H1 (cell line): ENCODE data around the gene TMEM200B. TPM values are rescaled to one million over a fixed set of nuclear protein-coding genes. Genes with fewer than 3 reads are reported as not detected.

Source experiments
- CTCF ChIA-PET: fragments of 300-600 bp; sonication (Branson Sonifier 250); formaldehyde crosslinking; loops from one replicate; lab custom pipeline; 2021; ENCODE audit not compliant: partially characterized antibody; lab: Charles Lee
- POLR2A ChIA-PET: fragments of 300-600 bp; sonication (Branson Sonifier 250); formaldehyde crosslinking; loops from one replicate; lab custom pipeline; 2021; ENCODE audit warnings: inconsistent platforms; ENCODE audit not compliant: partially characterized antibody; lab: Charles Lee
- DNase-seq, 2 experiments: peaks; one replicate each; pipeline versions ENCODE4 v3.0.0 to v3.0.0-alpha.2; 2010 to 2022; ENCODE audit warnings: low spot score in 2 of 2, low read depth in 1 of 2, mixed read lengths in 1 of 2
- FAIRE-seq: peaks from 2 replicates; lab custom pipeline; 2011; peaks lifted over from hg19 to GRCh38; lab: Jason Lieb, UNC
- H2AFZ ChIP-seq: 2 replicates; pipeline ENCODE4 v1.8.1; 2012; ENCODE audit warnings: low read length, inconsistent platforms
- H2AK5ac ChIP-seq: 2 replicates; pipeline ENCODE4 v1.6.1; 2013; ENCODE audit warnings: low read depth, low read length
- H2BK120ac ChIP-seq: replicated peaks from 2 replicates; pipeline ENCODE3; 2013; ENCODE audit warnings: low read depth, low read length, inconsistent platforms
- H2BK12ac ChIP-seq: 2 replicates; pipeline ENCODE4 v1.6.1; 2013; ENCODE audit warnings: low read depth, low read length
- H2BK15ac ChIP-seq: 2 replicates; pipeline ENCODE4 v1.6.1; 2013; ENCODE audit warnings: low read length
- H2BK20ac ChIP-seq: 2 replicates; pipeline ENCODE4 v1.6.1; 2013; ENCODE audit warnings: low read length
- H2BK5ac ChIP-seq: 2 replicates; pipeline ENCODE4 v1.6.1; 2013; ENCODE audit warnings: low read depth, low read length
- H3K14ac ChIP-seq: 2 replicates; pipeline ENCODE4 v1.6.1; 2013; ENCODE audit warnings: inconsistent platforms; ENCODE audit not compliant: insufficient read length
- H3K18ac ChIP-seq: 2 replicates; pipeline ENCODE4 v1.6.1; 2013; ENCODE audit warnings: low read length; ENCODE audit errors: extremely low read depth
- H3K23ac ChIP-seq: 2 replicates; pipeline ENCODE4 v1.6.1; 2013; ENCODE audit warnings: inconsistent platforms; ENCODE audit not compliant: insufficient read length
- H3K23me2 ChIP-seq: 2 replicates; pipeline ENCODE4 v1.6.1; 2013; ENCODE audit warnings: low read depth, low read length
- H3K27ac ChIP-seq: 2 replicates; pipeline ENCODE4 v1.6.1; 2011; ENCODE audit warnings: low read depth, low read length, inconsistent platforms
- H3K27me3 ChIP-seq, 4 experiments: replicated peaks in 1 of 4; 1 replicate in 1 of 4; 2 replicates in 3 of 4; pipeline versions ENCODE4 v1.6.1 to v1.8.1; 2011 to 2013; ENCODE audit warnings: low read length in 3 of 4, mild to moderate bottlenecking in 3 of 4, inconsistent platforms in 2 of 4, mixed read lengths in 2 of 4, moderate library complexity in 1 of 4; ENCODE audit not compliant: control insufficient read depth in 3 of 4, insufficient read depth in 3 of 4; ENCODE audit errors: extremely low read depth in 1 of 4
- H3K36me3 ChIP-seq, 4 experiments: 2 replicates each; pipeline versions ENCODE4 v1.6.1 to v1.8.1; 2011 to 2013; ENCODE audit warnings: mild to moderate bottlenecking in 4 of 4, low read length in 3 of 4, moderate library complexity in 2 of 4, control low read depth in 1 of 4, inconsistent platforms in 1 of 4; ENCODE audit not compliant: insufficient read depth in 4 of 4, control insufficient read depth in 2 of 4
- H3K4ac ChIP-seq: replicated peaks from 2 replicates; pipeline ENCODE3; 2013; ENCODE audit warnings: low read length, low read depth, mixed read lengths, inconsistent platforms; ENCODE audit not compliant: insufficient read length
- H3K4me1 ChIP-seq, 4 experiments: replicated peaks in 1 of 4; 1 replicate in 1 of 4; 2 replicates in 3 of 4; pipeline versions ENCODE4 v1.6.1 to v1.8.1; 2011 to 2013; ENCODE audit warnings: low read length in 3 of 4, inconsistent platforms in 2 of 4, mixed read lengths in 1 of 4; ENCODE audit not compliant: insufficient read depth in 4 of 4, control insufficient read depth in 3 of 4
- H3K4me2 ChIP-seq, 2 experiments: 2 replicates each; pipeline versions ENCODE4 v1.6.1 to v1.8.1; 2011 to 2013; ENCODE audit warnings: low read depth in 2 of 2, low read length in 2 of 2, control low read depth in 1 of 2, inconsistent platforms in 1 of 2, mild to moderate bottlenecking in 1 of 2; ENCODE audit not compliant: insufficient read depth in 1 of 2
- H3K4me3 ChIP-seq, 4 experiments: fragments of 200-600, 300-600 bp in 1 of 4; sonication (generic), shearing (Covaris generic), sonication (Bioruptor Twin) in 1 of 4; 2 replicates each; pipeline versions ENCODE4 v1.5.1 to v1.8.1; 2011 to 2016; ENCODE audit warnings: low read length in 4 of 4, low read depth in 3 of 4, control low read depth in 2 of 4, inconsistent platforms in 2 of 4, mild to moderate bottlenecking in 2 of 4, mixed read lengths in 1 of 4, moderate library complexity in 1 of 4; ENCODE audit not compliant: insufficient read depth in 2 of 4; ENCODE audit errors: extremely low read depth in 1 of 4
- H3K56ac ChIP-seq: replicated peaks from 2 replicates; pipeline ENCODE3; 2013; ENCODE audit warnings: low read depth, mild to moderate bottlenecking, mixed read lengths, low read length, inconsistent platforms; ENCODE audit not compliant: insufficient read length
- H3K79me1 ChIP-seq: 2 replicates; pipeline ENCODE4 v1.6.1; 2013; ENCODE audit warnings: low read depth, low read length, control low read depth
- H3K79me2 ChIP-seq, 2 experiments: 2 replicates each; pipeline versions ENCODE4 v1.6.1 to v1.8.1; 2012 to 2013; ENCODE audit warnings: low read length in 2 of 2, mild to moderate bottlenecking in 2 of 2, inconsistent platforms in 1 of 2; ENCODE audit not compliant: insufficient read depth in 2 of 2, control insufficient read depth in 1 of 2
- H3K9ac ChIP-seq, 4 experiments: replicated peaks in 1 of 4; 1 replicate in 1 of 4; 2 replicates in 3 of 4; pipeline versions ENCODE4 v1.6.1 to v1.8.1; 2011 to 2013; ENCODE audit warnings: low read depth in 3 of 4, low read length in 3 of 4, control low read depth in 2 of 4, mild to moderate bottlenecking in 2 of 4, moderate library complexity in 2 of 4, inconsistent platforms in 1 of 4; ENCODE audit errors: extremely low read depth in 1 of 4
- H3K9me3 ChIP-seq, 2 experiments: 2 replicates each; pipeline versions ENCODE4 v1.6.1 to v1.8.1; 2012 to 2013; ENCODE audit warnings: mild to moderate bottlenecking in 2 of 2, moderate library complexity in 2 of 2, control low read depth in 1 of 2, inconsistent platforms in 1 of 2, low read depth in 1 of 2, low read length in 1 of 2, mixed read lengths in 1 of 2; ENCODE audit not compliant: insufficient read depth in 2 of 2
- H4K20me1 ChIP-seq, 2 experiments: replicated peaks in 1 of 2; 2 replicates each; pipeline versions ENCODE3 to v1.8.1; 2011 to 2013; ENCODE audit warnings: inconsistent platforms in 2 of 2, low read length in 2 of 2, mild to moderate bottlenecking in 1 of 2; ENCODE audit not compliant: insufficient read depth in 2 of 2, control insufficient read depth in 1 of 2
- H4K5ac ChIP-seq: 2 replicates; pipeline ENCODE4 v1.6.1; 2013; ENCODE audit warnings: low read length, low read depth, mixed read lengths, inconsistent platforms; ENCODE audit not compliant: insufficient read length
- H4K8ac ChIP-seq: 2 replicates; pipeline ENCODE4 v1.8.0; 2013; ENCODE audit warnings: mild to moderate bottlenecking, moderate library complexity, low read length, inconsistent platforms; ENCODE audit not compliant: insufficient read depth; ENCODE audit errors: extremely low read depth
- H4K91ac ChIP-seq: replicated peaks from 2 replicates; pipeline ENCODE3; 2013; ENCODE audit warnings: low read length, mixed read lengths, inconsistent platforms; ENCODE audit not compliant: insufficient read length
- BRCA1 ChIP-seq: IDR thresholded peaks from 2 replicates; pipeline ENCODE4 v1.6.1; 2012; ENCODE audit warnings: low read depth, low read length, improper control_type of control experiment
- CHD1 ChIP-seq: IDR thresholded peaks from 2 replicates; pipeline ENCODE4 v1.6.1; 2012; ENCODE audit warnings: low read depth, low read length, improper control_type of control experiment
- CREB1 ChIP-seq: IDR thresholded peaks from 2 replicates; pipeline ENCODE4 v1.6.1; 2012; ENCODE audit warnings: inconsistent platforms
- CTBP2 ChIP-seq: IDR thresholded peaks from 2 replicates; pipeline ENCODE4 v1.7.0; 2011; ENCODE audit warnings: borderline replicate concordance, mild to moderate bottlenecking, moderate library complexity, mixed read lengths, low read length; ENCODE audit not compliant: insufficient read depth, insufficient read length
- NRF1 ChIP-seq: IDR thresholded peaks from 2 replicates; pipeline ENCODE4 v1.6.1; 2011; ENCODE audit warnings: mild to moderate bottlenecking, low read depth, low read length, improper control_type of control experiment
- SAP30 ChIP-seq: fragments of 300-600 bp; sonication (generic); IDR thresholded peaks from 2 replicates; pipeline ENCODE4 v1.7.1; 2012; ENCODE audit warnings: low read length, moderate library complexity, mild to moderate bottlenecking, inconsistent platforms; ENCODE audit not compliant: insufficient read depth, insufficient replicate concordance
- TBP ChIP-seq: IDR thresholded peaks from 2 replicates; pipeline ENCODE4 v1.6.1; 2011; ENCODE audit warnings: low read depth, low read length, improper control_type of control experiment
- TEAD4 ChIP-seq: IDR thresholded peaks from 2 replicates; pipeline ENCODE4 v1.6.1; 2012; ENCODE audit warnings: low read depth, low read length, inconsistent platforms, mixed read lengths
- ZNF274 ChIP-seq: IDR thresholded peaks from 2 replicates; pipeline ENCODE4 v1.7.0; 2012; ENCODE audit warnings: low read length, borderline replicate concordance; ENCODE audit errors: extremely low read depth
- WGBS, 2 experiments: shearing (Covaris generic) in 1 of 2; methylation state at CpG; one replicate each; pipeline versions ENCODE4 v1.1.6 to v1.1.7; 2013 to 2015; ENCODE audit warnings: low lambda C conversion rate in 2 of 2, mixed read lengths in 2 of 2, inconsistent platforms in 1 of 2, low coverage in 1 of 2, missing lambda C conversion rate in 1 of 2; ENCODE audit not compliant: insufficient replicate concordance in 2 of 2, insufficient coverage in 1 of 2, insufficient read length in 1 of 2; ENCODE audit errors: extremely low coverage in 1 of 2, missing lambda C conversion rate in 1 of 2; 5-methylcytosine and 5-hydroxymethylcytosine counted together
- polyA plus RNA-seq, 7 experiments: library from polyadenylated mRNA; depleted of rRNA in 3 of 7; stranded (reverse) in 5 of 7; unstranded in 2 of 7; fragments of >200 nt in 5 of 7; fragments of 200-250 nt in 2 of 7; gene quantifications; 1 replicate in 5 of 7; 2 replicates in 1 of 7; 4 replicates in 1 of 7; pipeline versions ENCODE4 v1.2.1 to v1.2.3, GENCODE V29; 2011 to 2013; ENCODE audit warnings: missing spikeins in 2 of 7, mixed read lengths in 2 of 7
- total RNA-seq: library from RNA; stranded (reverse); fragmentation: NEBNext Ultra II Directional; extraction: Animal tissue kit (Norgen Biotek cat#: 25700); gene quantifications from 2 replicates; pipeline ENCODE4 v1.2.1, GENCODE V29; 2021
- TF ChIP-seq, protein P1 (sequence below): IDR thresholded peaks from 2 replicates; pipeline ENCODE4 v1.6.1; 2012; ENCODE audit warnings: inconsistent platforms

Gene TMEM200B
- total and polyA plus RNA-seq, 2 of the 8 experiments (the other 6 are each of a cell fraction or from before 2014, with no cell fraction given), result 4.9 to 11.0 TPM

GRCh38 chr1:29105822-29106221 lies 17.9 kb downstream of the TMEM200B start:
- DNase-seq, result no peak
- H3K9ac ChIP-seq, result no peak overlapping the region
- H2BK20ac ChIP-seq, result no peak overlapping the region
- H3K9me3 ChIP-seq, result no peaks in the 10 kb centered on the region
- no peak overlapping the region for H4K5ac ChIP-seq
- no peaks in the 10 kb centered on the region for H3K79me2 ChIP-seq
- TF ChIP-seq ZNF274, result no peak
- no peak for TF ChIP-seq CTBP2
- TF ChIP-seq, protein P1, sequence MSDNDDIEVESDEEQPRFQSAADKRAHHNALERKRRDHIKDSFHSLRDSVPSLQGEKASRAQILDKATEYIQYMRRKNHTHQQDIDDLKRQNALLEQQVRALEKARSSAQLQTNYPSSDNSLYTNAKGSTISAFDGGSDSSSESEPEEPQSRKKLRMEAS, result no peak
- TF ChIP-seq CREB1, result no peak
- no peak for TF ChIP-seq SAP30
- TF ChIP-seq NRF1, result no peak
- no peak for TF ChIP-seq CHD1
- TF ChIP-seq BRCA1, result no peak
- no peak for TF ChIP-seq TEAD4
- no peak for TF ChIP-seq TBP
- H3K56ac ChIP-seq, result no peak overlapping the region
- no peaks in the 10 kb centered on the region for H3K4me1 ChIP-seq
- ChIA-PET POLR2A (no interaction called here), CTCF (interaction anchor here (1.0 to 1.8 kb wide), 5 partner anchors 10 to 72 kb away, joined by 3 to 5 read pairs (median 3); no protein-coding TSS in a partner anchor)
- H3K36me3 ChIP-seq, result peaks cover 0 to 7% (median 3%) of the 10 kb centered on the region in 4 experiments; a peak in 3 of 8 replicates
- no peak overlapping the region for H4K8ac ChIP-seq
- H2AK5ac ChIP-seq, result no peak overlapping the region
- H3K4ac ChIP-seq, result no peak overlapping the region
- no peak overlapping the region for H3K27ac ChIP-seq
- no peak overlapping the region for H3K18ac ChIP-seq
- H2BK15ac ChIP-seq, result no peak overlapping the region
- no peaks in the 10 kb centered on the region for H3K27me3 ChIP-seq
- no peaks in the 10 kb centered on the region for H3K23me2 ChIP-seq
- 95% methylated on average over 6 of the region's 6 CpGs; no CpG with 5 or more reads in 1 of the 2 experiments for WGBS, 2 experiments
- H2BK5ac ChIP-seq, result no peak overlapping the region
- no peak overlapping the region for H4K91ac ChIP-seq
- H3K14ac ChIP-seq, result no peak overlapping the region
- no peaks in the 10 kb centered on the region for H3K79me1 ChIP-seq
- no peak overlapping the region for H3K4me3 ChIP-seq
- no peak overlapping the region for H2BK12ac ChIP-seq
- no peak overlapping the region for H3K4me2 ChIP-seq
- no peak for FAIRE-seq
- no peaks in the 10 kb centered on the region for H4K20me1 ChIP-seq
- no peak overlapping the region for H2AFZ ChIP-seq
- no peak overlapping the region for H2BK120ac ChIP-seq
- H3K23ac ChIP-seq, result no peak overlapping the region
